Caco-2 (cell line): ENCODE measurements around the gene RB1. TPM values are rescaled to one million over a fixed set of nuclear protein-coding genes. Genes with fewer than 3 reads are reported as not detected.
"Not testable (repeated sequence)": the region's sequence is repeated elsewhere in the genome, so short reads cannot be mapped to it uniquely, and the experiment has no call there.

Source experiments
- BruUV-seq: library from RNA; stranded (reverse); fragments of 400-500 nt; replicated peaks from 2 replicates; lab custom pipeline; 2021; lab: Mats Ljungman, UMichigan
- CTCF ChIA-PET: fragments of 300-600 bp; sonication (Branson Sonifier 250); formaldehyde crosslinking; loops from one replicate; lab custom pipeline; 2022; ENCODE audit warnings: antibody characterized with exemption; lab: Charles Lee
- POLR2A ChIA-PET: fragments of 300-600 bp; sonication (Branson Sonifier 250); formaldehyde crosslinking; loops from one replicate; lab custom pipeline; 2022; ENCODE audit warnings: antibody characterized with exemption; lab: Charles Lee
- DNase-seq, 2 experiments: peaks; one replicate each; pipeline versions ENCODE4 v3.0.0 to v3.0.0-alpha.2; 2020 to 2022
- H3K27me3 ChIP-seq: replicated peaks from 2 replicates; pipeline ENCODE4 v1.6.0; 2011; ENCODE audit warnings: low read length; ENCODE audit not compliant: control insufficient read depth, insufficient read depth
- H3K36me3 ChIP-seq: 2 replicates; pipeline ENCODE4 v1.5.1; 2011; ENCODE audit warnings: low read length; ENCODE audit not compliant: control insufficient read depth, insufficient read depth
- H3K4me1 ChIP-seq: fragments of 250-450 bp; sonication (Bioruptor Pico); 2 replicates; pipeline ENCODE4 v1.5.1; 2020; ENCODE audit warnings: mild to moderate bottlenecking
- H3K4me3 ChIP-seq: 2 replicates; pipeline ENCODE4 v1.5.1; 2011; ENCODE audit warnings: low read depth, mild to moderate bottlenecking, control low read depth, low read length
- H3K9me3 ChIP-seq: fragments of 250-450 bp; sonication (Bioruptor Pico); 2 replicates; pipeline ENCODE4 v1.5.1; 2020; ENCODE audit warnings: mild to moderate bottlenecking, moderate library complexity
- H3K27ac Mint-ChIP-seq: one replicate; pipeline ENCODE4 v1.8.0; 2022; ENCODE audit warnings: mixed read lengths; ENCODE audit not compliant: unreplicated experiment
- H3K27me3 Mint-ChIP-seq: one replicate; pipeline ENCODE4 v1.8.0; 2022; ENCODE audit warnings: mixed read lengths; ENCODE audit not compliant: insufficient read depth, unreplicated experiment
- H3K36me3 Mint-ChIP-seq: one replicate; pipeline ENCODE4 v1.8.0; 2022; ENCODE audit warnings: mild to moderate bottlenecking, mixed read lengths; ENCODE audit not compliant: insufficient read depth, unreplicated experiment
- H3K4me1 Mint-ChIP-seq: one replicate; pipeline ENCODE4 v1.8.0; 2022; ENCODE audit warnings: low read depth, mixed read lengths; ENCODE audit not compliant: unreplicated experiment
- H3K4me3 Mint-ChIP-seq: one replicate; pipeline ENCODE4 v1.8.0; 2022; ENCODE audit warnings: mild to moderate bottlenecking, moderate library complexity, mixed read lengths; ENCODE audit not compliant: unreplicated experiment
- H3K9me3 Mint-ChIP-seq: one replicate; pipeline ENCODE4 v1.8.0; 2022; ENCODE audit warnings: mixed read lengths; ENCODE audit not compliant: unreplicated experiment
- intact Hi-C: fragments of 100-400 bp; cut with micrococcal nuclease; formaldehyde crosslinking; loops from one replicate; pipeline ENCODE4 v1.10.0; 2022; ENCODE audit not compliant: unreplicated experiment
- total RNA-seq: library from RNA; stranded (reverse); gene quantifications from 2 replicates; pipeline ENCODE4 v1.2.3, GENCODE V29; 2022
- TF ChIP-seq, protein P1 (sequence below), 2 experiments: fragments of 200-600 bp in 1 of 2; IDR thresholded peaks; 1 replicate in 1 of 2; 2 replicates in 1 of 2; pipeline versions ENCODE4 v1.5.1 to v1.8.0; 2011 to 2022; ENCODE audit warnings: antibody characterized with exemption in 1 of 2, control low read depth in 1 of 2, inconsistent platforms in 1 of 2, low read depth in 1 of 2, low read length in 1 of 2, mild to moderate bottlenecking in 1 of 2, moderate library complexity in 1 of 2; ENCODE audit not compliant: insufficient read depth in 1 of 2, severe bottlenecking in 1 of 2, unreplicated experiment in 1 of 2

Gene RB1
- total RNA-seq, 1 experiment from 2014 or later, result 24.1 TPM

DNA sequence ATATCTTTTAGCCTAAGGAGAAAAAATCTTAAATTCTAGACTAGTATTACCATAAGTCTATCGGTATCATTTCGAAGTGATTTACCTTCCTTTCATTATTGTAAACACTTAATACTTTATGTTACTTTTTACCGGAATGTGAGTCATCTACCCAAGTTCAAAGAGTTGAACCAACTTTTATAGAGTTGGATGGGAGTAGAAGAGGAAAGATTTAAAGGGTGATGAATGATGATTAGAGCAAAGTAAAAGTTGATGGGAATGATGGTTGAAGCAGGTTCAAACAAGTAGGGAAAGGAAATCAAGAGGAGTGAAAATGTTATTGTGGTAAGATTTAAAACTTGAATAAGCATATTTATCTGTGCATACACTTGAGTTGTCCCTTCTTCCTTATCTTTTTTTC lies 120.7 kb downstream of the RB1 start:
- Mint-ChIP-seq H3K27me3 (no peaks in the 10 kb centered on the region), H3K27ac (no peak overlapping the region), H3K4me1 (no peaks in the 10 kb centered on the region), H3K4me3 (no peak overlapping the region), H3K36me3 (peaks cover 4% of the 10 kb centered on the region), H3K9me3 (peaks cover 16% of the 10 kb centered on the region)
- no peaks in the 10 kb centered on the region for H3K27me3 ChIP-seq
- no peaks in the 10 kb centered on the region for H3K36me3 ChIP-seq
- H3K9me3 ChIP-seq, result peaks cover 4% of the 10 kb centered on the region; the same call in 1 of the 2 replicates
- TF ChIP-seq, protein P1, sequence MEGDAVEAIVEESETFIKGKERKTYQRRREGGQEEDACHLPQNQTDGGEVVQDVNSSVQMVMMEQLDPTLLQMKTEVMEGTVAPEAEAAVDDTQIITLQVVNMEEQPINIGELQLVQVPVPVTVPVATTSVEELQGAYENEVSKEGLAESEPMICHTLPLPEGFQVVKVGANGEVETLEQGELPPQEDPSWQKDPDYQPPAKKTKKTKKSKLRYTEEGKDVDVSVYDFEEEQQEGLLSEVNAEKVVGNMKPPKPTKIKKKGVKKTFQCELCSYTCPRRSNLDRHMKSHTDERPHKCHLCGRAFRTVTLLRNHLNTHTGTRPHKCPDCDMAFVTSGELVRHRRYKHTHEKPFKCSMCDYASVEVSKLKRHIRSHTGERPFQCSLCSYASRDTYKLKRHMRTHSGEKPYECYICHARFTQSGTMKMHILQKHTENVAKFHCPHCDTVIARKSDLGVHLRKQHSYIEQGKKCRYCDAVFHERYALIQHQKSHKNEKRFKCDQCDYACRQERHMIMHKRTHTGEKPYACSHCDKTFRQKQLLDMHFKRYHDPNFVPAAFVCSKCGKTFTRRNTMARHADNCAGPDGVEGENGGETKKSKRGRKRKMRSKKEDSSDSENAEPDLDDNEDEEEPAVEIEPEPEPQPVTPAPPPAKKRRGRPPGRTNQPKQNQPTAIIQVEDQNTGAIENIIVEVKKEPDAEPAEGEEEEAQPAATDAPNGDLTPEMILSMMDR (IDR thresholded peaks at IDR 0.05; ENCODE audit: insufficient read depth in 1 of 2, low read depth in 1 of 2, low read length in 1 of 2, severe bottlenecking in 1 of 2, unreplicated experiment in 1 of 2), result no peak
- CTCF ChIA-PET, result no interaction called here
- BruUV-seq, result no TSS peak
- no peak for DNase-seq
- intact Hi-C loops, result no loop called here
- POLR2A ChIA-PET, result no interaction called here
- H3K4me3 ChIP-seq, result no peak overlapping the region
- H3K4me1 ChIP-seq, result no peaks in the 10 kb centered on the region

DNA sequence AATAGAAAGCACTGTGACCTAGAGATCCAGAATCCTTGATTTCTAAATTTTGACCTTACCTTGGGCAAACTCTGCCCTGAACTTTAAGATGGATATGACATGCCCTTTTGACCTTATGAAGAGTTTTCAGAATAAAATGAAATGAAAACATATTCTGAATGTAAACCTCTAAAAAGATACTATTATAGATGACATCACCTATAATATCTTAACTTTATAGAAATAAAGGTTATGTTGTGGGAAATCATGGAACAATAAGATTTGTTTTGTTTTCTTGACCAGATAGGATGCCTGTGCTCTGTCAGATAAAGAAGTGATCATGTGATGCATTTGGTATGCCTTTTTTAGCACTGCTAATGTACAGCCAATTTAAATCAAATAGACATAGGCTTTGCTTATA lies 122.5 kb downstream of the RB1 start:
- no peaks in the 10 kb centered on the region for H3K4me1 ChIP-seq
- no peak for DNase-seq
- BruUV-seq, result no TSS peak
- Mint-ChIP-seq H3K36me3 (no peaks in the 10 kb centered on the region), H3K4me1 (no peaks in the 10 kb centered on the region), H3K27me3 (no peaks in the 10 kb centered on the region), H3K27ac (no peak overlapping the region), H3K4me3 (no peak overlapping the region), H3K9me3 (no peaks in the 10 kb centered on the region)
- no peaks in the 10 kb centered on the region for H3K27me3 ChIP-seq
- no peaks in the 10 kb centered on the region for H3K36me3 ChIP-seq
- intact Hi-C loops, result no loop called here
- ChIA-PET POLR2A (no interaction called here), CTCF (no interaction called here)
- TF ChIP-seq, protein P1 (IDR thresholded peaks at IDR 0.05; ENCODE audit: insufficient read depth in 1 of 2, low read depth in 1 of 2, low read length in 1 of 2, severe bottlenecking in 1 of 2, unreplicated experiment in 1 of 2), result no peak
- H3K9me3 ChIP-seq, result no peaks in the 10 kb centered on the region
- H3K4me3 ChIP-seq, result no peak overlapping the region

DNA sequence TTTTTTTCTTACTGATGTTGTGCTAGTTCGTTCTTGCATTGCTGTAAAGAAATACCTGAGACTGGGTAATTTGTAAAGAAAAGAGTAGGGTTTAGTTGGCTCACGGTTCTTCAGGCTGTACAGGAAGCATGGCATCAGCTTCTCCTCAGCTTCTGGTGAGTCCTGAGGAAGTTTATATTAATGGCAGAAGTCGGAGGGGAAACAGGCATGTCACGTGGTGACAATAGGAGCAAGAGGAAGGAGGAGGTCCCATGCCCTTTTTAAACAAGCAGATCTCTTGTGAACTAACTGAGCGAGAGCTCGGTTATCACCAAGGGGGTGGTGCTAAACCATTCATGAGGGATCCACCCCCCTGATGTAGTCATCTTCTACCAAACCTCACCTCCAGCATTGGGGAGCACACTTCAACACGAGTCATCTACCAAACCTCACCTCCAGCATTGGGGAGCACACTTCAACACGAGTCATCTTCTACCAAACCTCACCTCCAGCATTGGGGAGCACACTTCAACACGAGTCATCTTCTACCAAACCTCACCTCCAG lies 123.3 kb downstream of the RB1 start:
- intact Hi-C loops, H3K4me1 Mint-ChIP-seq, H3K27me3 ChIP-seq, CTCF ChIA-PET, H3K36me3 Mint-ChIP-seq, H3K27me3 Mint-ChIP-seq, H3K4me3 ChIP-seq, H3K9me3 Mint-ChIP-seq, H3K36me3 ChIP-seq, BruUV-seq, H3K4me1 ChIP-seq, POLR2A ChIA-PET, H3K27ac Mint-ChIP-seq, DNase-seq, H3K4me3 Mint-ChIP-seq, H3K9me3 ChIP-seq: not testable (repeated sequence)
